Iris pigment epithelial cell (primary cell): ENCODE results near the gene SPP1.
"Not testable (repeated sequence)": the region's sequence is repeated elsewhere in the genome, so short reads cannot be mapped to it uniquely, and the experiment has no call there.

Experiments
- DNase-seq: peaks from one replicate; pipeline ENCODE4 v3.0.0-alpha.2; 2011; ENCODE audit warnings: low read depth

SPP1 gene

DNA sequence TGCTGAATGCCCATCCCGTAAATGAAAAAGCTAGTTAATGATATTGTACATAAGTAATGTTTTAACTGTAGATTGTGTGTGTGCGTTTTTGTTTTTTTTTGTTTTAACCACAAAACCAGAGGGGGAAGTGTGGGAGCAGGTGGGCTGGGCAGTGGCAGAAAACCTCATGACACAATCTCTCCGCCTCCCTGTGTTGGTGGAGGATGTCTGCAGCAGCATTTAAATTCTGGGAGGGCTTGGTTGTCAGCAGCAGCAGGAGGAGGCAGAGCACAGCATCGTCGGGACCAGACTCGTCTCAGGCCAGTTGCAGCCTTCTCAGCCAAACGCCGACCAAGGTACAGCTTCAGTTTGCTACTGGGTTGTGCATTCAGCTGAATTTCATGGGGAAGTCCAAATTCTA lies at the start of gene SPP1:
Gene SPP1 (plus strand): TSS at position 249 of the 400 bp plus-strand sequence. CDS start 1,182 bp downstream, outside the sequence.
- DNase-seq, result peak; percentile 16

- DNase-seq, result no peak
Observed at GRCh38 chr4:87926554-87927098, 48.9 kb upstream of the SPP1 start.

GRCh38 chr4:87930629-87931028 lies 44.9 kb upstream of the SPP1 start:
- no peak for DNase-seq

- no peak for DNase-seq
Observed at GRCh38 chr4:87931932-87932331, 43.6 kb upstream of the SPP1 start.

DNA sequence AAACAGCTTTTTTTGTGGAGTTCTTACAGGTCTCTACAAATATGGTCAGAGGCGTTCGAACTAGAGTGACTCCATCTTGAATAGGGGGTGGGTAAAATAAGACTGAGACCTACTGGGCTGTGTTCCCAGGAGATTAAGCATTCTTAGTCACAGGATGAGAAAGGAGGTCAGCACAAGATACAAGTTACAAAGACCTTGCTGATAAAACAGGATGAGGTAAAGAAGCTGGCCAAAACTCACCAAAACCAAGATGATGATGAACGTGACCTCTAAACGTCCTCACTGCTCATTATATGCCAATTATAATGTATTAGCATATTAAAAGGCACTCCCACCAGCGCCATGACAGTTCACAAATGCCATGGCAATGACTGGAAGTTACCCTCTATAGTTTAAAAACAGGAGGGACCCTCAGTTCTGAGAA lies 42.8 kb upstream of the SPP1 start:
- DNase-seq, result peak; percentile 79

DNA sequence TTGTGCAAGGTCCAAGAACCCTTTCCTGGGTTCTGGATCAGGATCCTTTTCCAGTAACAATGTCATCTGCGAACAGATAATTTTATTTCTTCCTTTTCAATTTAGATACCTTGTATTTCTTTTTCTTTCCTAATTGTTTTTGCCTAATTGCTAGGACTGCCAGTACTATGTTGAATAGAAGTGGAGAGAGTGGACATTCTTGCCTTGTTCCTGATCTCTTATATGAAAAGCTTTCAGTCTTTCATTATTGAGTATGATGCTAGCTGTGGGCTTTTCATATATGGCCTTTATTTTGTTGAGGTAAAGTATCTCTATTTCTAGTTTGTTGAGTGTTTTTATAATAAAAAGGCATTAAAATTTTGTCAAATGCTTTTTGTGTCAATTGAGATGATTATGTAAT lies 42.2 kb upstream of the SPP1 start:
- no peak for DNase-seq

DNA sequence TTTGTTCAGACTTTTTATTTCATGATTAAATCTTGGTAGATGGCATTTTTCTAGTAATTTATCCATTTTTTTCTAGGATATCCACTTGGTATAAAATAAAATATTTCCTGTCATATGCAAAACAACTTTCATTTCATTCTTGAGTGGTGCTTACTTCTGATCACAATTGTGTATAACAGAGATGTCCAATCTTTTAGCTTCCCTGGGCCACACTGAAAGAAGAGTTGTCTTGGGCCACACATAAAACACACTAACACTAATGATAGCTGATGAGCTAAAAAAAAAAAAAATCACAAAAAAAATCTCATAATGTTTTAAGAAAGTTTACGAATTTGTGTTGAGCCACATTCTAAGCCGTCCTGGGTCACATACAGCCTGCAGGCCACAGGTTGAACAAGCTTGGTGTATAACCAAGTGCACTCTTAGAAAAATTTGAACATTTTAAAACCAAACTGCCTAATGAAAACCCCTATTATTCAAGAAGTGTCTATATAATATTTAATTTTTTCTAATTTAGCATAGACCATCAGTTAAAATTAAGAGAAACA lies 41.3 kb upstream of the SPP1 start:
- DNase-seq, result no peak

DNA sequence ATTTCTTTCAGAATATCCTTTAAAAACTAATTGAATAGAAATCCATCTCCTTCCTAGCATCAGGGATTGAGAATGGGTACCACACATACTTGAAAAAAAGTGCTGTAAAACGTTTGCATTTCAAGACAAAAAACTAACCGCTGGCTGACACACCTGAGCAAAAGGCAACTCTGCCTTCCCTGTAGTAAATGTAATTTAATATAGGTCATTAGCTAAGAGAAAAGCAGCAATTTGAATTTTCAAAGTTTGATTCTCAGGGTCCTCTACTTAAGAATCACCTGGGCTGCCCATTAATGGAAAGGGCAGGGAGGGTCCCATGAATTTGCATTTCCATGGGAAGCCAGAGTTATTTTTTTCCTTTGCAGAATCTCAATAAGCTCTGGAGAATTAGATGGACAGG lies 40.5 kb upstream of the SPP1 start:
- no peak for DNase-seq

GRCh38 chr4:87935954-87936353 lies 39.6 kb upstream of the SPP1 start:
- not testable (repeated sequence) for DNase-seq

- DNase-seq, result no peak
Observed at GRCh38 chr4:87937523-87937922, 38.0 kb upstream of the SPP1 start.

- no peak for DNase-seq
Observed at GRCh38 chr4:87938746-87939145, 36.8 kb upstream of the SPP1 start.

- DNase-seq, result no peak
Observed at GRCh38 chr4:87939978-87940690, 35.4 kb upstream of the SPP1 start.

- DNase-seq, result not testable (repeated sequence)
Observed at GRCh38 chr4:87940809-87941208, 34.7 kb upstream of the SPP1 start.

DNA sequence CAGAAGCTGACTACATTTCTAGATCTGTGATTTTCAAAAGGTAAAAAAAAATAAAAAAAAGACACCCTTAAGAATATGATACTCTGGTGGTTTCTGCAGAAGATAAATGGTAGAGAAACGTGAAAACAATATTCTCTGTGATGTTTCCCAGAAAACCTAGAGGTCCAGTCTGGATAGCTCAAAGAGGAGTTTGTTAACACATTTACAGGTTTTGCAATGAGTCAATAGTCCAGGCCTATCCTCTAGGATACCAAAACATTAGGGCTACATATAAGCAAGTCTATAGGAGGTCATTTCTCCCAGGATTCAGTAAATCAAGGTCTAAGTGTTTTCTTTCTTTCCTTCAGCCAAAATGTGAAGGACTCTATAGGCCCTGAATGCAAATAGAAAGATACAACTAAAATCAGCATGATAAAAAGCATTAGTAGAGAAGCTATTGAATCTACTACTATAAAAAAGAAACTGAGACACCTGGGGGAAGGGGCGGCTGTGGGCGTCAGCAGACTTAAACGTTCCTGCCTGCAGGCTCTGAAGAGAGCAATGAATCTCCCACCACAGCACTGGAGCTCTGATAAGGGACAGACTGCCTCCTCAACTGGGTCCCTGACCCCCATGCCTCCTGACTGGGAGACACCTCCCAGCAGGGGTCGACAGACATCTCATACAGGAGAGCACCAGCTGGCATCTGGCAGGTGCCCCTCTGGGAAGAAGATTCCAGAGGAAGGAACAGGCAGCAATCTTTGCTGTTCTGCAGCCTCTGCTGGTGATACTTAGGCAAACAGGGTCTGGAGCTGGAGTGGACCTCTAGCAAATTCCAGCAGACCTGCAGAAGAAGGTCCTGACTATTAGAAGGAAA lies 33.7 kb upstream of the SPP1 start:
- DNase-seq, result no peak

- DNase-seq, result no peak
Observed at GRCh38 chr4:87943660-87944149, 31.8 kb upstream of the SPP1 start.

DNA sequence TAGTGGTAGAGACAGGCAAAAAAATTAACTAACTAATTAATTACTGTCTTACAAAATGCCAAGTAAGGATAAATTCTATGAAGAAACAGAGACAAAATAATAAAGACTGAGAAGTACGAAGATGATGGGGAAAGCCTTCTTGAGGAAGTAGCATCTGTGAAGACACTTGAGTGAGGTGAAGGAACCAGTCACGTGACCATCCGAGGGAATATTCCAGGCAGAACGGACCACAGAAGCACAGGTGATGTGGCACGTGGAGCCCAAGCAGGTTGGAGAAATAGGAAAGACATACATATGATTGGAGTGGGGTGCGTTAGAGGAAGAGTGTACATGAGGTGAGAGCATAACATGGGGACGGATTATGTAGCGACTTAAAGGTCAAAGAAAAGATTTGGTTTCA lies 30.5 kb upstream of the SPP1 start:
- no peak for DNase-seq

- DNase-seq, result no peak
Observed at GRCh38 chr4:87946766-87947165, 28.7 kb upstream of the SPP1 start.

- DNase-seq, result no peak
Observed at GRCh38 chr4:87947381-87948160, 27.9 kb upstream of the SPP1 start.

DNA sequence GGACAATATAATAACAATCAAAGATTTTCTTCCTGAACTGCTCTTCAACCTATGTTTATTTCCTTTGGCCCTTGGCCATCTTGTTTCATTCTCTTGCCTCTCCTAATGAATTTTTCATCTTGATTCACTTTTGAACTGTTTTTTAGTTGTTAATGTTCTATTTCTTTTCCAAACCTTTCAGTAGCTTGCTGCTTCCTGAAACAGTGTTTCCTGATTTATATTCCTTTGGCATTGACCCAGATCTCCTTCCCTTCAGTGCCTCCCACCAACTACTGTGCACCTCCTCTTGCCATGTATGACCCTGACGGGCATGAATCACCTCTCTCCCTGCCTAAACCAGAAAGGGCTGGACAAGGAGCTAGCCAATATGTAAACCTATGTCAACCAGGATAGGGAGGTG lies 25.6 kb upstream of the SPP1 start:
- peak; percentile 64 for DNase-seq

DNA sequence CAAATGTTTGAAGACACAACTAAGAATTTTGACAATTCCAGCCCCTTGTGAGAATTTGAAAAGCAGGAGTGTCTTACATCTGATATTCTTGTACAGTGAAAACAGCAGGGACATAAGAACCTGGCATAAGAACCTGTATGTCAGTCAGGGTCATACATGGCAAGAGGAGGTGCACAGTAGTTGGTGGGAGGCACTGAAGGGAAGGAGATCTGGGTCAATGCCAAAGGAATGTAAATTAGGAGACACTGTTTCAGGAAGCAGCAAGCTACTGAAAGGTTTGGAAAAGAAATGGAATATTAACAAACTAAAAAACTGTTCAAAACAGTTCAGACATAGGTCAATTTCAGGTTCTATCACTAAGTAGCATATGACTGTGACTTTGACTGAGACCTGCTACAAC lies 25.0 kb upstream of the SPP1 start:
- DNase-seq, result no peak

DNA sequence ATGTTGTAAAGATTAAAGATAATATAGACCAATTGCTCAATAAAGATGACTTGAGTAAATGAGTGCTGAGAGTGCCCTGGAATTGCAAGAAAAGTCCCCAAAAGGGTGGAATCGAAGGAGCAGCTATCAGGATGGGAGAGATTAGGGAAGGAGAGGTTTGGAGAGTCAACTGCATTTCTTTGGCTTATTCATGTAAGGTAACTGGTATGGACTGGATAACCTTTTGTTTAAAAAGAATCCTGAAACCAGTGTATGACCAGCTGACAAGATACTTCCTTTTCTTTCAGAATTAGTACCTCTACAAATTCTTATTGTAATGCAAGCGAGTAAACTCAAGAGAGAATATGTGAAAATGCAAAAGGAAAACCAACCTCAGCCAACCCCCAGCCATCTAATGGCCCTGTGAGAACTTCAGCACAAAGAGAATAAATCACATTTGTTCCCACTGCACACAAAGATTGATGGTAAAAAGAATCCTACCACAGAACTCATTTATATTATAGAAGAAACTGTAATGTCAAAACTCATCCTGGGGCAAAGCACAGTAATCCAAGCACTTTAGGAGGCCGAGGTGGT lies 24.5 kb upstream of the SPP1 start:
- DNase-seq, result no peak
